RWPE2 (cell line): Measurements from ENCODE around the gene ABHD4.
"Not testable (repeated sequence)": the region's sequence is repeated elsewhere in the genome, so short reads cannot be mapped to it uniquely, and the experiment has no call there.

Experiments
- ATAC-seq: fragments of 200-7000 bp; cut with Tn5 transposase; 3 replicates; pipeline ENCODE4 v1.9.1; 2021; ENCODE audit warnings: low read depth
- DNase-seq: peaks from one replicate; pipeline ENCODE4 v3.0.0-alpha.2; 2020; ENCODE audit warnings: low spot score
- H3K27ac ChIP-seq: fragments of 450-650 bp; 2 replicates; pipeline ENCODE4 v1.5.1; 2017; ENCODE audit warnings: mild to moderate bottlenecking; ENCODE audit not compliant: poor library complexity, severe bottlenecking
- H3K27me3 ChIP-seq: fragments of 250-450 bp; sonication (Bioruptor Pico); 2 replicates; pipeline ENCODE4 v1.5.1; 2021; ENCODE audit warnings: mild to moderate bottlenecking, moderate library complexity; ENCODE audit not compliant: insufficient read depth, poor library complexity, severe bottlenecking
- H3K36me3 ChIP-seq: fragments of 250-450 bp; sonication (Bioruptor Pico); 2 replicates; pipeline ENCODE4 v1.5.1; 2020; ENCODE audit warnings: low read depth, mild to moderate bottlenecking, moderate library complexity
- H3K4me1 ChIP-seq: fragments of 250-450 bp; sonication (Bioruptor Pico); 2 replicates; pipeline ENCODE4 v1.5.1; 2021; ENCODE audit warnings: mild to moderate bottlenecking, moderate library complexity; ENCODE audit not compliant: insufficient read depth, poor library complexity, severe bottlenecking
- H3K4me3 ChIP-seq: fragments of 250-450 bp; sonication (Bioruptor Pico); 2 replicates; pipeline ENCODE4 v1.5.1; 2021; ENCODE audit warnings: mild to moderate bottlenecking, moderate library complexity; ENCODE audit not compliant: severe bottlenecking
- H3K9me3 ChIP-seq: fragments of 250-450 bp; sonication (Bioruptor Pico); 2 replicates; pipeline ENCODE4 v1.5.1; 2021; ENCODE audit warnings: mild to moderate bottlenecking, moderate library complexity; ENCODE audit not compliant: severe bottlenecking
- TF ChIP-seq, protein P1 (sequence below): fragments of 450-650 bp; IDR thresholded peaks from one replicate; pipeline ENCODE4 v1.5.1; 2017; ENCODE audit warnings: mild to moderate bottlenecking, moderate library complexity; ENCODE audit not compliant: poor library complexity, severe bottlenecking

ABHD4 gene

DNA sequence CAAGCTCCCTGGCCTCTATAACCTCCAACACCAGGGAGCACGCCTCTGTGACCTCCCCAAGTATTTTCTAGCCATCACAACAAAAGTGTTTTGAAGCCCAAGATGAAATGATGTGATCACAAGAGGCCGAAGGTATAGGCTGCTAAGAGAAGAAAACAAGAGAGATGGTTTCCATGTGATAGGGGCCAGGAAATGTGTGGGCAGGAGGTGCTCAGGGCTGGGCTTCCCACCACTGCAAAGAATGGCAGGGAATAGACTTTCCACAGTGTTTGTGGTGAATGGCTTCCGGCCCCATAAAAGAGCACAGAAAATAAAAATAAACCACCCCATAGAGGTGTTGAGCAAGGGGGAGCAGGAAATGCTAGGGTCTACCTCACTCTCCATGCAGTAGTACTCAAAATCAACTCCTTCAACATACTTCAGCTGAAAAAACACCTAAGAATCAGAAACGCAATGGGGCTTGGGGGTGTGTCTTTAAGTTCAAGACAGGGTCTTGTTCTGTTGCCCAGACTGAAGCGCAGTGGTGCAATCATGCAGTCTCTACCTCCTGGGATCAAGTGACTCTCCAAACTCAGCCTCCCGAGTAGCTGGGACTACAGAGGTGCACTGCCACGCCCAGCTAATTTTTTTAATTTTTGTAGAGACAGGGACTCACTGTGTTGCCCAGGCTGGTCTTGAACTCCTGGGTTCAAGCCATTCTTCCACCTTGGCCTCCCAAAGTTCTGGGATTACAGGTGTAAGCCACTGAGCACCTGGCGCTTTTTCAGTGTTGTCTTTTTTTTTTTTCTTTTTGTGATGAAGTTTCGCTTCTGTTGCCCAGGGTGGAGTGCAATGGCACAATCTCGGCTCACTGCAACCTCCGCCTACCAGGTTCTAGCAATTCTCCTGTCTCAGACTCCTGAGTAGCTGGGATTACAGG, 36.2 kb upstream of the ABHD4 start:
- ATAC-seq: no peak
- TF ChIP-seq, protein P1, sequence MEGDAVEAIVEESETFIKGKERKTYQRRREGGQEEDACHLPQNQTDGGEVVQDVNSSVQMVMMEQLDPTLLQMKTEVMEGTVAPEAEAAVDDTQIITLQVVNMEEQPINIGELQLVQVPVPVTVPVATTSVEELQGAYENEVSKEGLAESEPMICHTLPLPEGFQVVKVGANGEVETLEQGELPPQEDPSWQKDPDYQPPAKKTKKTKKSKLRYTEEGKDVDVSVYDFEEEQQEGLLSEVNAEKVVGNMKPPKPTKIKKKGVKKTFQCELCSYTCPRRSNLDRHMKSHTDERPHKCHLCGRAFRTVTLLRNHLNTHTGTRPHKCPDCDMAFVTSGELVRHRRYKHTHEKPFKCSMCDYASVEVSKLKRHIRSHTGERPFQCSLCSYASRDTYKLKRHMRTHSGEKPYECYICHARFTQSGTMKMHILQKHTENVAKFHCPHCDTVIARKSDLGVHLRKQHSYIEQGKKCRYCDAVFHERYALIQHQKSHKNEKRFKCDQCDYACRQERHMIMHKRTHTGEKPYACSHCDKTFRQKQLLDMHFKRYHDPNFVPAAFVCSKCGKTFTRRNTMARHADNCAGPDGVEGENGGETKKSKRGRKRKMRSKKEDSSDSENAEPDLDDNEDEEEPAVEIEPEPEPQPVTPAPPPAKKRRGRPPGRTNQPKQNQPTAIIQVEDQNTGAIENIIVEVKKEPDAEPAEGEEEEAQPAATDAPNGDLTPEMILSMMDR: no peak
- Histone ChIP-seq H3K27me3 (no peaks in the 10 kb centered on the region), H3K4me3 (no peak overlapping the region), H3K9me3 (no peaks in the 10 kb centered on the region), H3K27ac (no peak overlapping the region), H3K4me1 (no peaks in the 10 kb centered on the region), H3K36me3 (peaks cover 35% of the 10 kb centered on the region)
- DNase-seq: no peak

DNA sequence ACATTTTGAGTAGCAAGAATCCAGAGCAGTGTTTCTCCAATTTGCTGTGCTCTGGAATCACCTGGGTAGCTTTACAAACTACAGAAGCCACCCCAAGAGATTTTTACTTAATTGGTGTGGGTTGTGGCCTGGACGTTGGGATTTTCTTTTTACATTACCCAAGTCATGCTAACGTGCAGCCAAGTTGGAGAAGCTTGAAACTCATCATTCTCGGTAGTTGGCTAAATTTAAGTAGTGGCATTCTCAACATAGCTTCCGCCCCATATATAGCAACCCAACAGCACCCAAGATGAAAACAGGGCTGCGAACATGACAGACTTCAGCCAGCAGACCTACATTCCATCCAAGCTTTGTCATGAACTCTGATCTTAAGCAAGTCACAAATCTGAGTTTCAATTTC, 34.1 kb upstream of the ABHD4 start:
- Histone ChIP-seq H3K9me3 (no peaks in the 10 kb centered on the region), H3K4me3 (no peak overlapping the region), H3K27ac (no peak overlapping the region), H3K27me3 (no peaks in the 10 kb centered on the region), H3K36me3 (peaks cover 54% of the 10 kb centered on the region), H3K4me1 (no peaks in the 10 kb centered on the region)
- TF ChIP-seq, protein P1: no peak
- no peak for ATAC-seq
- no peak for DNase-seq

- DNase-seq (no peak), ATAC-seq (no peak)
- Histone ChIP-seq H3K36me3 (peaks cover 58% of the 10 kb centered on the region), H3K27me3 (no peaks in the 10 kb centered on the region), H3K4me1 (no peaks in the 10 kb centered on the region), H3K4me3 (no peak overlapping the region), H3K27ac (no peak overlapping the region), H3K9me3 (no peaks in the 10 kb centered on the region)
- TF ChIP-seq, protein P1: no peak
Measured at GRCh38 chr14:22564463-22564862, 33.6 kb upstream of the ABHD4 start.

- peaks cover 67% of the 10 kb centered on the region for H3K36me3 ChIP-seq
- no peaks in the 10 kb centered on the region for H3K4me1 ChIP-seq
- DNase-seq (no peak), ATAC-seq (no peak)
- H3K27ac ChIP-seq: no peak overlapping the region
- H3K9me3 ChIP-seq: no peaks in the 10 kb centered on the region
- TF ChIP-seq, protein P1: no peak
- H3K4me3 ChIP-seq: no peak overlapping the region
- no peaks in the 10 kb centered on the region for H3K27me3 ChIP-seq
Measured at GRCh38 chr14:22565391-22565945, 32.6 kb upstream of the ABHD4 start.

GRCh38 chr14:22566266-22566665, 31.8 kb upstream of the ABHD4 start:
- peaks cover 75% of the 10 kb centered on the region for H3K36me3 ChIP-seq
- not testable (repeated sequence) for DNase-seq, ATAC-seq, H3K4me3 ChIP-seq, H3K4me1 ChIP-seq, H3K9me3 ChIP-seq, H3K27me3 ChIP-seq, H3K27ac ChIP-seq
